ENCODE results near the gene AGPAT3. TPM values are rescaled to one million over a fixed set of nuclear protein-coding genes. Genes with fewer than 3 reads are reported as not detected.
A peak's percentile ranks its signal among the peaks of the same experiment; 100 is the strongest.

Gene AGPAT3
- total RNA-seq, 1 donor from 2014 or later: 65.9 TPM

DNA sequence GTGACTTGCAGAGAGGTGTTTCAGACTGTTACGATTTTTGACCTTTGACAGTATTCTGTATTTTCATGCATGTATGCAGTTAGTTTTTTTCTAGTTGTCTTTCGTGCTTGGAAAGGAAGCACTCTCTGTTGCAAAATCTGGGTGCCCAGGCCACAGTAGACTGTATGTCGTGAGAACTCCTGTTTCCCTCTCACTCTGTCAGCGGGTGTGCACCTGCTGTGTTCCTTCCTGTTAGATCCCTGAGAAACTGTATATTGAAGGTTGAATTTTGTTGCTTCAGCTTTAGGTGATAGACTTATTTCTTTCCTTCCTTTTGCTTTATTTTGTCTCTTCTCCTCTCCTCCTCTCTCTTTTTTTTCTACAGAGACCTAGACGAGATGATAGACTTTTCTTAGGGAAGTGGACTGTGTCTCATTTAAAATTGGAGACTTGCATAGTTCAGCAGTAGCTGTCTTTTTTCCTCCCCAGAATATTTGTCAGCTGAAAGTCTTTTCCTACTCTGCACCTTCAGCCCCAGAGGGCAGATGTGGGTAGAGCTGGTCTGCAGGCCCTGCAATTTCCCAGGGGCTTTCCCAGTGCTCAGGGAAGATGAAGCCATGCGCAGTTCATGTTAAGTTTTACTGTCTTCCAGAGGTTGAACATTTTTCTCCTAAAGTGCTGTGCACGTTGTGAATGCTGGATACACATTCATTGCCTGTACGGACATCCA lies 148.5 kb downstream of the AGPAT3 start:
- no peaks in the 10 kb centered on the region for H3K36me3 ChIP-seq
- no peak for DNase-seq (ENCODE audit: low spot score in 2 of 2)
- no peaks in the 10 kb centered on the region for H3K27me3 ChIP-seq
- peak overlapping the region in 1 of 2 donors; percentile 94 for H3K27ac ChIP-seq
- H3K4me3 ChIP-seq: peak overlapping the region; percentile 88 to 92
- no peak for TF ChIP-seq CTCF (IDR thresholded peaks at IDR 0.05)
- no peaks in the 10 kb centered on the region for H3K9me3 ChIP-seq
- intact Hi-C loops (cut with DNase I): loop anchor here (5.0 to 10.0 kb wide), 3 partner anchors 146 to 324 kb away; partner anchors contain the start of genes AGPAT3, CFAP410 and RRP1
- peaks cover 0 to 16% of the 10 kb centered on the region in 2 donors for H3K4me1 ChIP-seq

DNA sequence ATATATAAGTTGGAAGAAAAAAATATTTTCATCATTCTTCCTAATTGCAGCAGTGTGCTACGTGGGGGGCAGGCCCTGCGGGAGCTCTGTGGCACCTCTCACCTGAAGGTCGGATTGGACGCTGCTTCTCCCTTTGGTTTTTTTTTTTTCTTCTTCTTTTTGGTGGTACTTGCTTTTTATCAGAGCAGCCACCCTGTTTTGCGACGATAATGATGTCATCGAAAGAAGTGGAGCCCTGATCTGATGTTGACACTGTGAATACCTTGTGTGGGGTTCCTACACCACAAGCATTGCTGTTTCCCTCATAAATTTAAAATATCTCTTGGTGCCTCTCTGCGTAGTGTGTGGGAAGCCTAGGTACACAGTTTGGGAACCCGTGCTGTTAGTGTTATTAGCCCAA lies 152.6 kb downstream of the AGPAT3 start:
- H3K27me3 ChIP-seq: no peaks in the 10 kb centered on the region
- no peaks in the 10 kb centered on the region for H3K9me3 ChIP-seq
- no peak overlapping the region for H3K27ac ChIP-seq
- no peak for DNase-seq (ENCODE audit: low spot score in 2 of 2)
- no peak for TF ChIP-seq CTCF (IDR thresholded peaks at IDR 0.05)
- intact Hi-C loops (cut with DNase I): loop anchor here (10.0 kb wide), 1 partner anchor 233 kb away; the partner anchor contains the start of gene RRP1
- H3K4me3 ChIP-seq: no peak overlapping the region
- no peaks in the 10 kb centered on the region for H3K36me3 ChIP-seq
- H3K4me1 ChIP-seq: peaks cover 0 to 18% of the 10 kb centered on the region in 2 donors

GRCh38 chr21:44018127-44018526 lies 153.1 kb downstream of the AGPAT3 start:
- H3K27me3 ChIP-seq: no peaks in the 10 kb centered on the region
- no peak for DNase-seq (ENCODE audit: low spot score in 2 of 2)
- TF ChIP-seq CTCF (IDR thresholded peaks at IDR 0.05): no peak
- H3K4me3 ChIP-seq: no peak overlapping the region
- H3K9me3 ChIP-seq: no peaks in the 10 kb centered on the region
- H3K27ac ChIP-seq: no peak overlapping the region
- peaks cover 0 to 14% of the 10 kb centered on the region in 2 donors for H3K4me1 ChIP-seq
- H3K36me3 ChIP-seq: no peaks in the 10 kb centered on the region
- intact Hi-C loops (cut with DNase I): loop anchor here (10.0 kb wide), 1 partner anchor 233 kb away; the partner anchor contains the start of gene RRP1

DNA sequence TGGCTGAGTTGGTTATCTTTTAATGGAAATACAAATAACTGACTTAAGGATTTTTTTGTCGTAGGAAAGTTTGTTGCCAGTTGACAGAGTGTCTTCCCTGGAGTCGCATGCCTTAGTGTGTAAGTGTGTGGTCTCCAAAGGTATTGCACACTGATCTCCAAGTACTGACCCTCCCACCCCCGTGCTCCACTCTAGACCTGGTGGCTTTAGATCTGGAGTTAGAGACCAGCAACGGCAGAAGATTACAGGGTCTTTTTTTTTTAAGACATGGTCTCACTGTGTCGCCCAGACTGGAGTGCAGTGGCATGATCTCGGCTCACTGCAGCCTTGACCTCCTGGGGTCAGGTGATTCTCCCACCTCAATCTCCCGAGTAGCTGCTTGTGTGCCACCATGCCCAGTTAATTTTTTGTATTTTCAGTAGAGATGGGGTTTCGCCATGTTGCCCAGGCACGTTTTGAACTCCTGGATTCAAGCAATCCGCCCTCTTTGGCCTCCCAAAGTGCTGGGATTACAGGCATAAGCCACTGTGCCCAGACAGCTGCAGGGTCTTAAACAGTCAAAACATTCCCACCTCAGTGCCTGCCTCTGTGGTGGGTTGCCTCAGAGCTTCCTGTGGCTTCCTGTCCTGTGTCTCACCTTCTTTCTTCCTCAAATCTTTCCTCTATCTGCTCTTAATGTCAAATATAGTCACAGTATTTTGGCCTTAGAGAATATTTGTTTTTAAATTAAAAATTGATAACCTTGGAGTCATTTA lies 154.0 kb downstream of the AGPAT3 start:
- no peak for TF ChIP-seq CTCF (IDR thresholded peaks at IDR 0.05)
- DNase-seq (ENCODE audit: low spot score in 2 of 2): no peak
- H3K9me3 ChIP-seq: no peaks in the 10 kb centered on the region
- intact Hi-C loops (cut with DNase I): loop anchor here (10.0 kb wide), 1 partner anchor 234 kb away; the partner anchor contains the start of gene RRP1
- H3K27me3 ChIP-seq: no peaks in the 10 kb centered on the region
- peaks cover 0 to 11% of the 10 kb centered on the region in 2 donors for H3K4me1 ChIP-seq
- no peak overlapping the region for H3K27ac ChIP-seq
- H3K36me3 ChIP-seq: no peaks in the 10 kb centered on the region
- no peak overlapping the region for H3K4me3 ChIP-seq

GRCh38 chr21:44019568-44019958 lies 154.5 kb downstream of the AGPAT3 start:
- H3K27me3 ChIP-seq: no peaks in the 10 kb centered on the region
- intact Hi-C loops (cut with DNase I): loop anchor here (10.0 kb wide), 1 partner anchor 235 kb away; the partner anchor contains the start of gene RRP1
- no peak for TF ChIP-seq CTCF (IDR thresholded peaks at IDR 0.05)
- H3K4me1 ChIP-seq: peaks cover 0 to 6% of the 10 kb centered on the region in 2 donors
- DNase-seq (ENCODE audit: low spot score in 2 of 2): no peak
- no peaks in the 10 kb centered on the region for H3K9me3 ChIP-seq
- no peak overlapping the region for H3K27ac ChIP-seq
- H3K4me3 ChIP-seq: no peak overlapping the region
- no peaks in the 10 kb centered on the region for H3K36me3 ChIP-seq

Measured in ascending aorta (tissue), 2 donors.